ENCODE measurements around the gene FHIT. TPM values are rescaled to one million over a fixed set of nuclear protein-coding genes. Genes with fewer than 3 reads are reported as not detected.
"Not testable (repeated sequence)": the region's sequence is repeated elsewhere in the genome, so short reads cannot be mapped to it uniquely, and the experiment has no call there.

The FHIT gene
- polyA plus RNA-seq, 3 donors = 3.1 to 3.9 (median 3.3) TPM

- H3K27ac ChIP-seq (ENCODE audit: low read depth, low read length) = no peak overlapping the region
Measured at GRCh38 chr3:59978979-59979378, 1272.3 kb downstream of the FHIT start.

- no peak overlapping the region for H3K27ac ChIP-seq (ENCODE audit: low read depth, low read length)
- 75 to 93% (median 87%) methylated on average over 4 of the region's 4 CpGs for WGBS, 3 donors
Measured at GRCh38 chr3:59970796-59971195, 1280.5 kb downstream of the FHIT start.

- H3K27ac ChIP-seq (ENCODE audit: low read depth, low read length) = no peak overlapping the region
- 80 to 89% (median 84%) methylated on average over 6 of the region's 6 CpGs for WGBS, 3 donors
Measured at GRCh38 chr3:59970376-59970775, 1280.9 kb downstream of the FHIT start.

- WGBS, 3 donors = 74 to 84% (median 76%) methylated on average over 5 of the region's 5 CpGs
- no peak overlapping the region for H3K27ac ChIP-seq (ENCODE audit: low read depth, low read length)
Measured at GRCh38 chr3:59968513-59969045, 1282.7 kb downstream of the FHIT start.

- H3K27ac ChIP-seq (ENCODE audit: low read depth, low read length) = no peak overlapping the region
- WGBS, 3 donors = 55 to 76% (median 61%) methylated on average over 4 of the region's 4 CpGs
Measured at GRCh38 chr3:59963676-59964075, 1287.6 kb downstream of the FHIT start.

- no peak overlapping the region for H3K27ac ChIP-seq (ENCODE audit: low read depth, low read length)
- WGBS, 3 donors = 73 to 83% (median 75%) methylated on average over 2 of the region's 2 CpGs
Measured at GRCh38 chr3:59957150-59957549, 1294.1 kb downstream of the FHIT start.

- H3K27ac ChIP-seq (ENCODE audit: low read depth, low read length) = no peak overlapping the region
- 93 to 96% (median 94%) methylated on average over 7 of the region's 7 CpGs for WGBS, 3 donors
Measured at GRCh38 chr3:59953104-59953503, 1298.1 kb downstream of the FHIT start.

- no peak overlapping the region for H3K27ac ChIP-seq (ENCODE audit: low read depth, low read length)
- 75 to 82% (median 77%) methylated on average over 5 of the region's 5 CpGs for WGBS, 3 donors
Measured at GRCh38 chr3:59949311-59949710, 1301.9 kb downstream of the FHIT start.

- 44 to 71% (median 60%) methylated on average over 1 of the region's 1 CpG for WGBS, 3 donors
- H3K27ac ChIP-seq (ENCODE audit: low read depth, low read length) = no peak overlapping the region
Measured at GRCh38 chr3:59946401-59946800, 1304.9 kb downstream of the FHIT start.

GRCh38 chr3:59940718-59941117 lies 1310.5 kb downstream of the FHIT start:
- WGBS, 3 donors = 65 to 94% (median 75%) methylated on average over 3 of the region's 3 CpGs
- no peak overlapping the region for H3K27ac ChIP-seq (ENCODE audit: low read depth, low read length)

GRCh38 chr3:59939826-59940426 lies 1311.3 kb downstream of the FHIT start:
- no peak overlapping the region for H3K27ac ChIP-seq (ENCODE audit: low read depth, low read length)
- 74 to 92% (median 88%) methylated on average over 4 of the region's 4 CpGs for WGBS, 3 donors

GRCh38 chr3:59938828-59939227 lies 1312.4 kb downstream of the FHIT start:
- WGBS, 3 donors = 71 to 94% (median 76%) methylated on average over 3 of the region's 3 CpGs
- no peak overlapping the region for H3K27ac ChIP-seq (ENCODE audit: low read depth, low read length)

- no peak overlapping the region for H3K27ac ChIP-seq (ENCODE audit: low read depth, low read length)
- 73 to 90% (median 87%) methylated on average over 4 of the region's 4 CpGs for WGBS, 3 donors
Measured at GRCh38 chr3:59937201-59937600, 1314.1 kb downstream of the FHIT start.

GRCh38 chr3:59936472-59936871 lies 1314.8 kb downstream of the FHIT start:
- WGBS, 3 donors = 89 to 91% (median 90%) methylated on average over 3 of the region's 3 CpGs
- H3K27ac ChIP-seq (ENCODE audit: low read depth, low read length) = no peak overlapping the region

GRCh38 chr3:59935025-59935424 lies 1316.2 kb downstream of the FHIT start:
- no peak overlapping the region for H3K27ac ChIP-seq (ENCODE audit: low read depth, low read length)
- WGBS, 3 donors = 70 to 88% (median 73%) methylated on average over 1 of the region's 1 CpG

GRCh38 chr3:59934560-59934959 lies 1316.7 kb downstream of the FHIT start:
- not testable (repeated sequence) for H3K27ac ChIP-seq (ENCODE audit: low read depth, low read length)
- 61 to 91% (median 83%) methylated on average over 2 of the region's 2 CpGs for WGBS, 3 donors

GRCh38 chr3:59930170-59930569 lies 1321.1 kb downstream of the FHIT start:
- 86 to 93% (median 89%) methylated on average over 2 of the region's 2 CpGs for WGBS, 3 donors
- H3K27ac ChIP-seq (ENCODE audit: low read depth, low read length) = no peak overlapping the region

- no peak overlapping the region for H3K27ac ChIP-seq (ENCODE audit: low read depth, low read length)
- 90 to 95% (median 93%) methylated on average over 3 of the region's 3 CpGs for WGBS, 3 donors
Measured at GRCh38 chr3:59927056-59927455, 1324.2 kb downstream of the FHIT start.

GRCh38 chr3:59925946-59926345 lies 1325.3 kb downstream of the FHIT start:
- no peak overlapping the region for H3K27ac ChIP-seq (ENCODE audit: low read depth, low read length)

- no peak overlapping the region for H3K27ac ChIP-seq (ENCODE audit: low read depth, low read length)
- 89 to 90% (median 89%) methylated on average over 7 of the region's 7 CpGs for WGBS, 3 donors
Measured at GRCh38 chr3:59922192-59922591, 1329.1 kb downstream of the FHIT start.

GRCh38 chr3:59920822-59921221 lies 1330.4 kb downstream of the FHIT start:
- no peak overlapping the region for H3K27ac ChIP-seq (ENCODE audit: low read depth, low read length)
- 87 to 93% (median 92%) methylated on average over 5 of the region's 5 CpGs for WGBS, 3 donors
